Natural killer cell (primary cell): ENCODE measurements around the gene POLG2. TPM values are rescaled to one million over a fixed set of nuclear protein-coding genes. Genes with fewer than 3 reads are reported as not detected.
A peak's percentile ranks its signal among the peaks of the same experiment; 100 is the strongest.

Source experiments
- ATAC-seq, 3 donors: fragments of 150-1000 bp in 2 of 3; fragments of 200-7000 bp in 1 of 3; cut with Tn5 transposase; 1 replicate in 1 of 3; 2 replicates in 2 of 3; pipeline ENCODE4 v1.10.0; 2021; ENCODE audit warnings: mild to moderate bottlenecking in 2 of 3, moderate library complexity in 2 of 3
- DNase-seq, 2 donors: peaks; one replicate each; pipeline versions ENCODE4 v3.0.0 to v3.0.0-alpha.2; 2013 to 2021; ENCODE audit warnings: mixed read lengths in 1 of 2
- H3K27ac ChIP-seq: one replicate; pipeline ENCODE4 v1.5.1; 2013; ENCODE audit warnings: mild to moderate bottlenecking, low read length
- H3K27me3 ChIP-seq: one replicate; pipeline ENCODE4 v1.6.1; 2013; ENCODE audit warnings: low read length; ENCODE audit not compliant: control insufficient read depth, insufficient read depth
- H3K36me3 ChIP-seq: one replicate; pipeline ENCODE4 v1.6.1; 2013; ENCODE audit warnings: low read length; ENCODE audit not compliant: control insufficient read depth, insufficient read depth
- H3K4me1 ChIP-seq: one replicate; pipeline ENCODE4 v1.6.1; 2013; ENCODE audit warnings: low read length; ENCODE audit not compliant: control insufficient read depth, insufficient read depth
- H3K4me3 ChIP-seq: one replicate; pipeline ENCODE4 v1.5.1; 2013; ENCODE audit warnings: low read length
- H3K9me3 ChIP-seq: one replicate; pipeline ENCODE4 v1.6.1; 2013; ENCODE audit warnings: low read length; ENCODE audit not compliant: control insufficient read depth, insufficient read depth
- H3K27ac Mint-ChIP-seq, 2 donors: one replicate each; pipeline ENCODE4 v1.8.0; 2022; ENCODE audit warnings: mild to moderate bottlenecking in 2 of 2, mixed read lengths in 2 of 2, moderate library complexity in 1 of 2
- H3K27me3 Mint-ChIP-seq, 2 donors: one replicate each; pipeline ENCODE4 v1.8.0; 2022; ENCODE audit warnings: low read depth in 2 of 2, mixed read lengths in 2 of 2
- H3K36me3 Mint-ChIP-seq: one replicate; pipeline ENCODE4 v1.8.0; 2022; ENCODE audit warnings: mixed read lengths
- H3K4me1 Mint-ChIP-seq, 2 donors: one replicate each; pipeline ENCODE4 v1.8.0; 2022; ENCODE audit warnings: mixed read lengths in 2 of 2
- H3K4me3 Mint-ChIP-seq: one replicate; pipeline ENCODE4 v1.8.0; 2022; ENCODE audit warnings: mild to moderate bottlenecking, moderate library complexity, mixed read lengths
- H3K9me3 Mint-ChIP-seq, 2 donors: one replicate each; pipeline ENCODE4 v1.8.0; 2022; ENCODE audit warnings: mixed read lengths in 2 of 2
- CTCF ChIP-seq: fragments of 200-600 bp; IDR thresholded peaks from one replicate; pipeline ENCODE4 v1.8.0; 2022; ENCODE audit warnings: antibody characterized with exemption
- WGBS: methylation state at CpG from one replicate; pipeline ENCODE4 v1.1.7; 2013; ENCODE audit warnings: missing lambda C conversion rate; ENCODE audit not compliant: insufficient coverage; 5-methylcytosine and 5-hydroxymethylcytosine counted together
- intact Hi-C: fragments of 100-400 bp; cut with micrococcal nuclease; formaldehyde crosslinking; loops from one replicate; pipeline ENCODE4 v1.14.2; 2022
- total RNA-seq, 4 donors: library from RNA; stranded (reverse); fragments of 120-200 nt in 1 of 4; gene quantifications; one replicate each; pipeline versions ENCODE4 v1.2.3 to v1.2.4, GENCODE V29; 2013 to 2022

Gene POLG2
- total RNA-seq, 3 donors from 2014 or later (not counting 1 experiment from before 2014, with no cell fraction given), result 34.7 to 65.3 (median 41.2) TPM

GRCh38 chr17:64507413-64507782 is 10.5 kb upstream of the POLG2 start:
- Histone ChIP-seq H3K36me3 (peaks cover 58% of the 10 kb centered on the region), H3K4me1 (peaks cover 12% of the 10 kb centered on the region), H3K27me3 (no peaks in the 10 kb centered on the region), H3K4me3 (peak overlapping the region; percentile 85), H3K9me3 (no peaks in the 10 kb centered on the region), H3K27ac (peak overlapping the region; percentile 94)
- peaks cover 57 to 62% of the 10 kb centered on the region in 2 donors for H3K4me1 Mint-ChIP-seq
- peak in 1 of 2 donors; percentile 81 for DNase-seq
- peak overlapping the region; percentile 95 for H3K4me3 Mint-ChIP-seq
- peak; percentile 45 for TF ChIP-seq CTCF
- no peaks in the 10 kb centered on the region for H3K9me3 Mint-ChIP-seq
- no peaks in the 10 kb centered on the region for H3K27me3 Mint-ChIP-seq
- peak; percentile 16 to 47 (median 24) for ATAC-seq
- H3K27ac Mint-ChIP-seq, result peak overlapping the region; percentile 97 to 99
- WGBS, result under 1% methylated on average over 13 of the region's 13 CpGs
- intact Hi-C loops, result loop anchor here (1.0 to 5.0 kb wide), 5 partner anchors 89 to 735 kb away; partner anchors contain the start of genes CCDC47, DDX42, SMARCD2 and SMURF2
- peaks cover 47% of the 10 kb centered on the region for H3K36me3 Mint-ChIP-seq

GRCh38 chr17:64506576-64507412 is 9.9 kb upstream of the POLG2 start, which contains the start of gene CEP95:
Gene CEP95, plus strand, starts transcription at chr17:64506977. Its CDS starts 121 bp downstream, at chr17:64507098.
- H3K9me3 Mint-ChIP-seq, result no peaks in the 10 kb centered on the region
- peak within 1 kb of the TSS; percentile 85 for H3K4me3 ChIP-seq
- peak within 1 kb of the TSS; percentile 95 for H3K4me3 Mint-ChIP-seq
- H3K27ac ChIP-seq, result peak within 1 kb of the TSS; percentile 94
- H3K4me1 Mint-ChIP-seq, result peaks cover 63 to 68% of the 10 kb centered on the region in 2 donors
- no peaks in the 10 kb centered on the region for H3K27me3 ChIP-seq
- DNase-seq (peak; percentile 95 to 98), ATAC-seq (peak; percentile 58 to 83 (median 72))
- peaks cover 53% of the 10 kb centered on the region for H3K36me3 Mint-ChIP-seq
- no peaks in the 10 kb centered on the region for H3K9me3 ChIP-seq
- TF ChIP-seq CTCF, result no peak
- H3K36me3 ChIP-seq, result peaks cover 58% of the 10 kb centered on the region
- under 1% methylated on average over 77 of the region's 77 CpGs for WGBS
- H3K27ac Mint-ChIP-seq, result peak within 1 kb of the TSS; percentile 97 to 99
- intact Hi-C loops, result loop anchor here (1.0 to 5.0 kb wide), 6 partner anchors 9 to 734 kb away; partner anchors contain the start of genes CCDC47, DDX42, POLG2 and SMARCD2
- H3K27me3 Mint-ChIP-seq, result no peaks in the 10 kb centered on the region
- H3K4me1 ChIP-seq, result peaks cover 12% of the 10 kb centered on the region

GRCh38 chr17:64506201-64506575 is 9.3 kb upstream of the POLG2 start, which contains the start of gene DDX5:
Gene DDX5, minus strand, starts transcription at chr17:64506289. Its CDS starts 170 bp downstream, at chr17:64506119.
- Histone ChIP-seq H3K9me3 (no peaks in the 10 kb centered on the region), H3K4me1 (peaks cover 12% of the 10 kb centered on the region), H3K4me3 (peak within 1 kb of the TSS; percentile 85), H3K27me3 (no peaks in the 10 kb centered on the region), H3K27ac (peak within 1 kb of the TSS; percentile 94), H3K36me3 (peaks cover 60% of the 10 kb centered on the region)
- Mint-ChIP-seq H3K9me3 (no peaks in the 10 kb centered on the region), H3K27me3 (no peaks in the 10 kb centered on the region), H3K4me3 (peak within 1 kb of the TSS; percentile 95), H3K27ac (peak within 1 kb of the TSS; percentile 97 to 99), H3K36me3 (peaks cover 59% of the 10 kb centered on the region), H3K4me1 (peaks cover 69 to 74% of the 10 kb centered on the region in 2 donors)
- DNase-seq, result peak; percentile 97 to 98
- peak; percentile 66 to 81 (median 66) for ATAC-seq
- 0% methylated on average over 31 of the region's 31 CpGs for WGBS
- intact Hi-C loops, result loop anchor here (1.0 to 5.0 kb wide), 5 partner anchors 9 to 734 kb away; partner anchors contain the start of genes CCDC47, DDX42, POLG2 and SMARCD2
- TF ChIP-seq CTCF, result no peak
